NCI-H2081 treated with DMSO at 0.1 percent for 48 hours (cell line): ENCODE data around the gene RASGRP3.
"Not testable (repeated sequence)": the region's sequence is repeated elsewhere in the genome, so short reads cannot be mapped to it uniquely, and the experiment has no call there.

Experiments used
- DNase-seq: peaks from one replicate; lab custom pipeline; 2025; lab: John Stamatoyannopoulos, UW

Gene RASGRP3

GRCh38 chr2:33457556-33458247 is 18.7 kb upstream of the RASGRP3 start:
- no peak for DNase-seq

- no peak for DNase-seq
Observed at GRCh38 chr2:33458248-33458819, 18.1 kb upstream of the RASGRP3 start.

GRCh38 chr2:33459745-33460144 is 16.7 kb upstream of the RASGRP3 start:
- no peak for DNase-seq

- DNase-seq, result not testable (repeated sequence)
Observed at GRCh38 chr2:33462512-33462911, 13.9 kb upstream of the RASGRP3 start.

- DNase-seq, result no peak
Observed at GRCh38 chr2:33467413-33467812, 9.0 kb upstream of the RASGRP3 start.

GRCh38 chr2:33469238-33469637 is 7.2 kb upstream of the RASGRP3 start:
- DNase-seq, result no peak

- no peak for DNase-seq
Observed at GRCh38 chr2:33475224-33476130, 972 bp upstream of the RASGRP3 start.

GRCh38 chr2:33476793-33477190 is 343 bp downstream of the RASGRP3 start:
- DNase-seq, result no peak

GRCh38 chr2:33477473-33478468 is 1.3 kb downstream of the RASGRP3 start:
- DNase-seq, result no peak

GRCh38 chr2:33478968-33479731 is 2.7 kb downstream of the RASGRP3 start:
- no peak for DNase-seq

- DNase-seq, result no peak
Observed at GRCh38 chr2:33482518-33482917, 6.1 kb downstream of the RASGRP3 start.

- DNase-seq, result no peak
Observed at GRCh38 chr2:33484042-33484621, 7.7 kb downstream of the RASGRP3 start.

GRCh38 chr2:33485051-33485450 is 8.6 kb downstream of the RASGRP3 start:
- no peak for DNase-seq

- DNase-seq, result no peak
Observed at GRCh38 chr2:33486544-33486943, 10.1 kb downstream of the RASGRP3 start.

- DNase-seq, result no peak
Observed at GRCh38 chr2:33488178-33488690, 11.8 kb downstream of the RASGRP3 start.

GRCh38 chr2:33488715-33489540 is 12.5 kb downstream of the RASGRP3 start:
- DNase-seq, result no peak

- DNase-seq, result no peak
Observed at GRCh38 chr2:33489835-33490431, 13.5 kb downstream of the RASGRP3 start.

GRCh38 chr2:33491441-33492084 is 15.1 kb downstream of the RASGRP3 start:
- DNase-seq, result no peak
